A673 (cell line): ENCODE data around the gene MPRIP.

Experiments used
- CTCF ChIP-seq: fragments of 300-800, 200-600 bp; sonication (generic); conservative IDR thresholded peaks from 2 replicates; pipeline ENCODE4 v1.5.1; 2017; ENCODE audit warnings: low read depth, mild to moderate bottlenecking, antibody characterized with exemption, low read length, moderate library complexity, mixed read lengths
- EZH2 ChIP-seq: fragments of 200-600 bp; sonication (generic); IDR thresholded peaks from 2 replicates; pipeline ENCODE4 v1.6.1; 2017; ENCODE audit warnings: borderline replicate concordance, low read depth, mild to moderate bottlenecking, mixed read lengths, antibody characterized with exemption, low read length; ENCODE audit not compliant: poor library complexity, severe bottlenecking

DNA sequence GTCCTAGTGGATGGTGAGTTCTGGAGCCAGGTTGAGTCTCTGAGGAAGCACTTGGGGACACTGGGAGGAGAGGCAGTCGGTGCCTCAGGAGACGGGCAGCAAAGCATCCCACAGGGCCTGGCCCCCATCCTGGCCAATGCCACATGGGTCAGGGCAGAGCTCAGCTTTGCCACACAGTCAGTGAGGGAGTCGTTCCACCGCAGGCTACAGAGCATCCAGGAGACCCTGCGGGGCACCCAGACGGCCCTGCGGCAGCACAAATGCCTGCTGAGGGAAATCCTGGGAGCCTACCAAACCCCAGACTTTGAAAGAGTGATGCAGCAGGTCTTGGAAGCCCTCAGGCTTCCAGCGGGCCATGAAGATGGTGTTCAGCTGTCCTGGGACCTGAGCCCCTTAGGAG is 124.2 kb downstream of the MPRIP start:
- TF ChIP-seq CTCF (no peak), EZH2 (no peak)
